ENCODE measurements around the gene RPL27.
"Not testable (repeated sequence)": the region's sequence is repeated elsewhere in the genome, so short reads cannot be mapped to it uniquely, and the experiment has no call there.

RPL27 gene

DNA sequence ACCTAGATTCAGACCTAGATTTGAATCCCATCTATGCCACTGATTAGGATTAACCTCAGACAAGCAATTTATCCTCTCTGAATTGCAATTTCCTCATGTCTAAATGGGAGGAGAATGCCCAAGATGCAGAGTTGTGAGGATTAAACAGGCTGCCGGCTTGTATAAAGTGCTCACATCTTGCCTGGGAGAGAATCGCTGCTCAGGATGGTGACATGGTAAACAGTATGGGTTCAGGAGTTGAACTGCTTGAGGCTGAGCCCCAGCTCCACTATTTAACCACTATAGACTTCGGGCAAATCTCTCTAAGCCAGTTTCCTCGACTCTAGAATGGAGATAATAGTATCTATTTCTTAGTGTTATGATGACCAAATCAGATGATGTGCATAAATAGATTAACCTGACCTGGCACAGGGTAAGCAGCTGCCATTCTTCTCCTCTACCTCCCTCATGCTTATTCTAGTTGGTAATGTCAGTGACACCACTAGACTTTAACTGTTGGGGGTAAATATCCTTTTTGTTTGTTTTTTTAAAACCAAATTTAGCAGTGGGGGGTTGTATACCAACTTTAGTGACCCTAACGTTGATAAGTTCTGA lies 732 bp upstream of the RPL27 start:
- Histone ChIP-seq H3K4me2 (ENCODE audit: low read length) (peak overlapping the region; percentile 80), H3K4me3 (ENCODE audit: low read length) (peak overlapping the region; percentile 57), H3K4me1 (ENCODE audit: control insufficient read depth, insufficient read depth, low read length) (peaks cover 38% of the 10 kb centered on the region), H3K27me3 (ENCODE audit: control insufficient read depth, insufficient read depth, low read length) (no peaks in the 10 kb centered on the region), H3K36me3 (ENCODE audit: insufficient read depth, low read length) (peaks cover 46% of the 10 kb centered on the region), H3K9me3 (replicated peaks; ENCODE audit: low read length) (no peaks in the 10 kb centered on the region), H3K9ac (ENCODE audit: low read depth, low read length) (peak overlapping the region; percentile 69)

DNA sequence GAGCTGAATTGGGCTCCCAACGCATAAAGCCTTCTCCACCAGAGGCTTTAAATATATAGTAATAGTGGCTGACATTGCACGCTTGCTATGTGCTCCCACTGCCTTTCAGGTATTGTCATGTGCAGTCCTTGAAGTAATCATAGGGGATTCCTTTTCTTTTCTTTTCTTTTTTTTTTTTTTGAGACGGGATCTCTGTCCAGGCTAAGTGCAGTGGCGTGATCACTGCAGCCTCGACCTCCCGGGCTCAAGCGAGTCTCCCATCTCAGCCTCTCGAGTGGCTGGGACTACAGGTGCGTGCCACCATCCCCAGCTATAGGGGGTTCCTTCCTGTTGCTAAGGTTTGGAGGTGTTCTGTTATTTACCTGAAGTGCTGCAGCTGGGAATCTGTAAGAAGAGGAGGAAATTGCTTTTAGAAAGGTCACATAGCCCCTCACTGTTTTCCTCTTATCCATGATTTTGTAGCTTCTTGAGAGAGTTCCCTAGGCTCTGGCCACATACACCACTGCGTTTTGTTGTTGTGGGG lies 845 bp downstream of the RPL27 start:
- H3K4me1 ChIP-seq (ENCODE audit: control insufficient read depth, insufficient read depth, low read length): peaks cover 48% of the 10 kb centered on the region
- H3K9ac ChIP-seq (ENCODE audit: low read depth, low read length): peak overlapping the region; percentile 99
- H3K36me3 ChIP-seq (ENCODE audit: insufficient read depth, low read length): peaks cover 46% of the 10 kb centered on the region
- H3K4me3 ChIP-seq (ENCODE audit: low read length): peak overlapping the region; percentile 92
- H3K9me3 ChIP-seq (replicated peaks; ENCODE audit: low read length): no peaks in the 10 kb centered on the region
- H3K27me3 ChIP-seq (ENCODE audit: control insufficient read depth, insufficient read depth, low read length): no peaks in the 10 kb centered on the region
- peak overlapping the region; percentile 96 for H3K4me2 ChIP-seq (ENCODE audit: low read length)

DNA sequence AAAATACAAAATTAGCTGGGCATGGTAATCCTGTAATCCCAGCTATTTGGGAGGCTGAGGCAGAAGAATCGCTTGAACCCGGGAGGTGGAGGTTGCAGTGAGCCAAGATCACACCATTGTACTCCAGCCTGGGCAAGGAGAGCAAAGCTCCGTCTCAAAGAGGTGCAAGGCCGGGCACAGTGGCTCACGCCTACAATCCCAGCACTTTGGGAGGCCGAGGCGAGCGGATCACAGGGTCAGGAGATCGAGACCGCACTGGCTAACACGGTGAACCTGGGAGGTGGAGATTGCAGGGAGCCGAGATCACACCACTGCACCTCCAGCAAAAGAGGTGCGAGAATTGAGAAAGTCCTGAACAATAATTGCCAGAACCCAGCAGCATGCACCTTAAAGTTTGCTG lies 2.7 kb downstream of the RPL27 start:
- Histone ChIP-seq H3K4me1 (ENCODE audit: control insufficient read depth, insufficient read depth, low read length) (peaks cover 54% of the 10 kb centered on the region), H3K4me2 (ENCODE audit: low read length) (peak overlapping the region; percentile 49), H3K36me3 (ENCODE audit: insufficient read depth, low read length) (peaks cover 47% of the 10 kb centered on the region)
- not testable (repeated sequence) for H3K4me3 ChIP-seq (ENCODE audit: low read length); H3K27me3 ChIP-seq (ENCODE audit: control insufficient read depth, insufficient read depth, low read length); H3K9me3 ChIP-seq (replicated peaks; ENCODE audit: low read length); H3K9ac ChIP-seq (ENCODE audit: low read depth, low read length)

DNA sequence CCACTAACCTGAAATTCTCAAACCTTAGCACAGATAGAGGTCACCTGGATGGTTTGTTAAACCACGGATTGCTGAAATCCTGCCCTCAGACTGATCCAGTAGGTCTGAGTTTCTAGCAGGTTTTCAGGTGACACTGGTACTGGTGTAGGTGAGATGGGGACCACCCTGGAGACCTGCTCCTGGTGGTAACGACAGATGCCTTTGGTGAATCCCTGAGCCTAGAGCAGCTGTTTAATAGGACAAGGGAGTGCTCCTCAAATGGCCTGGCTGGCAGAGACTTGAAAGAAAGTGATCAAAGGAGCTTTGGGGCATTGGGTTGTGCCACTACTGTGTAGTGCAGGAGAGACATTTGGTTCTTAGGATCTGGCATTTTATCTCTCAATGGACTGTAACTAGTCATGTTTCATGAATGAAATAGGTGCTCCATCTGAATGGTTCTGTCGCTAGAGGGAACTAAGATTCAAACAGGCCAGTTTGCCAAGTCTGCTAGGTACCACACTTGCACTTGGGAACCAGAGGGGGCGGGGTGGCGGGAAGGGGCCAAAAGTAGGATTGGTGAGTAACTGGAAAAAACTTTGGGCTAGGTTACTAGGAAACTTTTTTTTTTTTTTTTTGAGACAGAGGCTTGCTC lies 5.4 kb downstream of the RPL27 start:
- H3K27me3 ChIP-seq (ENCODE audit: control insufficient read depth, insufficient read depth, low read length): no peaks in the 10 kb centered on the region
- no peak overlapping the region for H3K9ac ChIP-seq (ENCODE audit: low read depth, low read length)
- no peak overlapping the region for H3K4me2 ChIP-seq (ENCODE audit: low read length)
- peaks cover 47% of the 10 kb centered on the region for H3K36me3 ChIP-seq (ENCODE audit: insufficient read depth, low read length)
- H3K4me1 ChIP-seq (ENCODE audit: control insufficient read depth, insufficient read depth, low read length): peaks cover 49% of the 10 kb centered on the region
- no peak overlapping the region for H3K4me3 ChIP-seq (ENCODE audit: low read length)
- no peaks in the 10 kb centered on the region for H3K9me3 ChIP-seq (replicated peaks; ENCODE audit: low read length)

DNA sequence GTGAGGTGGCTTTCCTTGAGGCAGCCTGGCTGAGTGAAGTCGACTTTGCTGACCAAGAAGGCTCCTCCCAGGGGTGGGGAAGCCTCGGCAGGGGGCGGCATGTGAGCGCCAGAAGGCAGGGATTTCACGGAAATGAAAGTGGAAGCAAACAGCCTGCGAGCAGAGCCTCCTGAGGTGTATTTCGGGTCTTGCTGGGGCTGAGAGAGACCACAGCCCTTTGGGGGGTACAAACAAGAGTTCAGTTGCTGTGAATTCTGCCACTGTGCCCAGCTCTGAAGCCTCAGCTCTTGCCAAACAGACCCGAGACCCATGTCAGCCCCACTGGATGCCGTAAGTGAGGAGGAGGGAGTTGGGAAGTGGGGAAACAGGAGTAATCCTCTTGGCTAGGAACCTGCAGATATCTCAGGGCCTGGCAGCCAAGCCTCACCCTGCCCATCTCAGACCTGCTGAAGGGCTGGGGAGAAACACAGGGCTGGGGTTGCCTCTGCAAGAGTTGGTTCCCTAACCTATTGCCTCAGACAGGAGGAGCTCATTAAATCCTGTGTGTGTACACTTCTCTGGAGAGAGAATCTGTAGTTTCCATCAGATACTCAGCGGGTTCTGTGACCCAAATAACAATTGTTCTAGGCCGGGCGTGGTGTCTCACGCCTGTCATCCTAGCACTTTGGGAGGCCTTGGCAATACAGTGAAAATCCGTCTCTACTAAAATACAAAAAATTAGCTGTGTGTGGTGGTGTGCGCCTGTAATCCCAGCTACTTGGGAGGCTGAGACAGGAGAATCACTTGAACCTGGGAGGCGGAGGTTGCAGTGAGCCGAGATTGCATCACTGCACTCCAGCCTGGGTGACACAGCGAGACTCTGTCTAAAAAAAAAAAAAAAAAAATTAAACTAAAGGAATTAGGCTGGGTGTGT lies 8.7 kb downstream of the RPL27 start, which contains the start of gene IFI35:
Gene IFI35 (plus strand): TSS at position 146 of the 913 bp plus-strand sequence. CDS start 164 bp downstream, at position 310.
- peak within 1 kb of the TSS; percentile 99 for H3K4me2 ChIP-seq (ENCODE audit: low read length)
- peak within 1 kb of the TSS; percentile 91 for H3K9ac ChIP-seq (ENCODE audit: low read depth, low read length)
- no peaks in the 10 kb centered on the region for H3K9me3 ChIP-seq (replicated peaks; ENCODE audit: low read length)
- no peaks in the 10 kb centered on the region for H3K27me3 ChIP-seq (ENCODE audit: control insufficient read depth, insufficient read depth, low read length)
- H3K4me1 ChIP-seq (ENCODE audit: control insufficient read depth, insufficient read depth, low read length): peaks cover 24% of the 10 kb centered on the region
- H3K4me3 ChIP-seq (ENCODE audit: low read length): peak within 1 kb of the TSS; percentile 90
- peaks cover 20% of the 10 kb centered on the region for H3K36me3 ChIP-seq (ENCODE audit: insufficient read depth, low read length)

DNA sequence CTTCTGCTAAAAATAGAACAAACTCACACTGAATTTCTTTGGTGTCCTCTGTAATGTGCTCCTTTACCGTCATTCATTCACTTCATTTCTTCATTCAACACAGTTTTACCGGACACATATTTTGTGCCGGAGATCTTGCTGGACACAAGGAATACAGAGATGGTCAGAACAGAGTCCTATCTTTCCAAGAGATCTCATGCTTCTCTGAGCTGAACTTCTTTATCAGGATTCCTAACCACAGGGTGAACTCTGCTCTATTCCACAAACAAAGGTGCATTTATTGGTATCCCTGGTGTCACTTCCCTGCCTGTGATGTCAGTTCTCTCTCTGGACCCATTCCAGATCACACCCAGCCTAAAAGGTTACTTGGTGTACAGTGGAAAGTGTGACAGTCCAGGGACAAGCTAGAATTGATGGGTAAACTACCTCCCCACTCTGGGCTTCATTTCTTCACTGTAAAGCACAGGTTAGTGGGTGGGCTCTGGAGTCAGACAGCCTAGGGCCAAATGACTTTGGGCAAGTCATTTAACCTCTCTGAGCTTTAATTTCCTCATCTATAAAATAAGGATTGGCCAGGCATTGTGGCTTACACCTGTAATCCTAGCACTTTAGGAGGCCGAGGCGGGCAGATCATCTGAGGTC lies 12.6 kb downstream of the RPL27 start:
- Histone ChIP-seq H3K27me3 (ENCODE audit: control insufficient read depth, insufficient read depth, low read length) (no peaks in the 10 kb centered on the region), H3K9me3 (replicated peaks; ENCODE audit: low read length) (no peaks in the 10 kb centered on the region), H3K36me3 (ENCODE audit: insufficient read depth, low read length) (peaks cover 25% of the 10 kb centered on the region), H3K4me2 (ENCODE audit: low read length) (no peak overlapping the region), H3K4me1 (ENCODE audit: control insufficient read depth, insufficient read depth, low read length) (peaks cover 3% of the 10 kb centered on the region), H3K9ac (ENCODE audit: low read depth, low read length) (no peak overlapping the region), H3K4me3 (ENCODE audit: low read length) (no peak overlapping the region)

DNA sequence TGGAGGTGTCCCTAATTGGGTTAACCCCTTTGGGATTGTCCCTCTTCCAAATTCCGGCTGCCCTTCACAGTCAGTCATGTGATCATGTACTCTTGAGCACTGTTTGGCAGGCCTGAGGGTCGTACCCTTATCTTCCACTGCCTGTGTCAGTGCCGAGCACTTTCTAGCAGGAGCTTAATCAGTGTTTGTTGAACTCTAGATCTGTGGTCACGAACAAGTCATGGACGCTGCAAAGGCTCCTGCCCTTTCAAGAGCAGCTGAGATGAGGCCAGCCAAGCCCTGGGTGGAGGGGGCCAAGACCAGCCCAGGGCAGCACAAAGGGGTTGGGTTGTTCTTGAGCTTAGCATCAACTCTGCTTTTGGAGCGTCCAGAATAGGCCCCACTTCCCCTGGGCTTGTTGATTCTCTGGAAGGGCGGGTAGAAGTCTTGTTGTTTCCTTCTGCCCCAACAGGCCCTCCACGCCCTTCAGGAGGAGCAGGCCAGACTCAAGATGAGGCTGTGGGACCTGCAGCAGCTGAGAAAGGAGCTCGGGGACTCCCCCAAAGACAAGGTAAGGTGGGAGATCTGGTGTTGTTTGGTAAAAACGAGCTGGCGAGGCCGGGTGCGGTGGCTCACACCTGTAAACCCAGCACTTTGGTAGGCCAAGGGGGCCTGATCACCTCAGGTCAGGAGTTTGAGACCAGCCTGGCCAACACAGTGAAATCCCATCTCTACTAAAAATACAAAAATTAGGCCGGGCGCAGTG lies 13.7 kb downstream of the RPL27 start:
- no peak overlapping the region for H3K4me2 ChIP-seq (ENCODE audit: low read length)
- H3K4me1 ChIP-seq (ENCODE audit: control insufficient read depth, insufficient read depth, low read length): peaks cover 3% of the 10 kb centered on the region
- no peaks in the 10 kb centered on the region for H3K9me3 ChIP-seq (replicated peaks; ENCODE audit: low read length)
- peaks cover 33% of the 10 kb centered on the region for H3K36me3 ChIP-seq (ENCODE audit: insufficient read depth, low read length)
- H3K9ac ChIP-seq (ENCODE audit: low read depth, low read length): no peak overlapping the region
- H3K27me3 ChIP-seq (ENCODE audit: control insufficient read depth, insufficient read depth, low read length): no peaks in the 10 kb centered on the region
- no peak overlapping the region for H3K4me3 ChIP-seq (ENCODE audit: low read length)

DNA sequence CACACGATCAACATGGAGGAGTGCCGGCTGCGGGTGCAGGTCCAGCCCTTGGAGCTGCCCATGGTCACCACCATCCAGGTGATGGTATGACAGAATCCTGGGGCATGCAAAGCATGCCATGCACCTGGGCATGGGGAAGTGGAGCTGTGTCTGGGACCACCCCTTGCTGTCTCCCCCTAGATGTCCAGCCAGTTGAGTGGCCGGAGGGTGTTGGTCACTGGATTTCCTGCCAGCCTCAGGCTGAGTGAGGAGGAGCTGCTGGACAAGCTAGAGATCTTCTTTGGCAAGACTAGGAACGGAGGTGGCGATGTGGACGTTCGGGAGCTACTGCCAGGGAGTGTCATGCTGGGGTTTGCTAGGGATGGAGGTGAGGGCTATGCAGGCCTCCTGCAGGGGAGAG lies 15.1 kb downstream of the RPL27 start:
- Histone ChIP-seq H3K4me1 (ENCODE audit: control insufficient read depth, insufficient read depth, low read length) (peaks cover 3% of the 10 kb centered on the region), H3K9me3 (replicated peaks; ENCODE audit: low read length) (no peaks in the 10 kb centered on the region), H3K4me3 (ENCODE audit: low read length) (no peak overlapping the region), H3K36me3 (ENCODE audit: insufficient read depth, low read length) (peaks cover 42% of the 10 kb centered on the region), H3K9ac (ENCODE audit: low read depth, low read length) (no peak overlapping the region), H3K4me2 (ENCODE audit: low read length) (no peak overlapping the region), H3K27me3 (ENCODE audit: control insufficient read depth, insufficient read depth, low read length) (no peaks in the 10 kb centered on the region)

DNA sequence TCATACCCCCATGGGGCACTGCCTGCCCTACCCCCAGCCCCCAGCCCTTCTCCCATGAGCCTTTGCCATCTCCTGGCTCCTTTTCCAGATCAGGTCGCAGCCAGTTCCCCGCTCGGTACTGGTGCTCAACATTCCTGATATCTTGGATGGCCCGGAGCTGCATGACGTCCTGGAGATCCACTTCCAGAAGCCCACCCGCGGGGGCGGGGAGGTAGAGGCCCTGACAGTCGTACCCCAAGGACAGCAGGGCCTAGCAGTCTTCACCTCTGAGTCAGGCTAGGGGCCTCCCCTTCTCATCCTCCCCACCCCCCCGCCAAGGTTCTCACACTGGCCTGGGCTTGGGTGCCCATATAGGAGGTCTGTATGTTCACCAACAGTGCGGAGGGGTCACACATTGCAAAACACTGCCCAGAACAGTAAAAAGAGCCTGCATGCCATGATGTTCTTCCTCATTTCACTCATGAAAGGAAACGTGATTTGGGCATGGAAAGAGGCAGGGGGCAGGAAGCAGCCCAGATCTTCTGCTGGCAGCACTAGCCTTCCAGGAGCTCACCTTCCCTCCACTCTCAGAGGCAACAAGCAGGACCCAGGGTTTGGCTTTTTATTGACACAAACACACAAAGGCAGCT lies 15.9 kb downstream of the RPL27 start:
- H3K9me3 ChIP-seq (replicated peaks; ENCODE audit: low read length): no peaks in the 10 kb centered on the region
- H3K9ac ChIP-seq (ENCODE audit: low read depth, low read length): no peak overlapping the region
- peaks cover 10% of the 10 kb centered on the region for H3K4me1 ChIP-seq (ENCODE audit: control insufficient read depth, insufficient read depth, low read length)
- H3K4me3 ChIP-seq (ENCODE audit: low read length): no peak overlapping the region
- H3K4me2 ChIP-seq (ENCODE audit: low read length): no peak overlapping the region
- peaks cover 50% of the 10 kb centered on the region for H3K36me3 ChIP-seq (ENCODE audit: insufficient read depth, low read length)
- no peaks in the 10 kb centered on the region for H3K27me3 ChIP-seq (ENCODE audit: control insufficient read depth, insufficient read depth, low read length)
